HG03558 (cell line): ENCODE measurements around the gene CMBL.

ENCODE experiments used
- ATAC-seq: cut with Tn5 transposase; IDR thresholded peaks from one replicate; pipeline ENCODE4 v1.9.1; 2021; ENCODE audit warnings: moderate number of reproducible peaks; ENCODE audit not compliant: unreplicated experiment; ENCODE audit errors: extremely low read depth

The CMBL gene

DNA sequence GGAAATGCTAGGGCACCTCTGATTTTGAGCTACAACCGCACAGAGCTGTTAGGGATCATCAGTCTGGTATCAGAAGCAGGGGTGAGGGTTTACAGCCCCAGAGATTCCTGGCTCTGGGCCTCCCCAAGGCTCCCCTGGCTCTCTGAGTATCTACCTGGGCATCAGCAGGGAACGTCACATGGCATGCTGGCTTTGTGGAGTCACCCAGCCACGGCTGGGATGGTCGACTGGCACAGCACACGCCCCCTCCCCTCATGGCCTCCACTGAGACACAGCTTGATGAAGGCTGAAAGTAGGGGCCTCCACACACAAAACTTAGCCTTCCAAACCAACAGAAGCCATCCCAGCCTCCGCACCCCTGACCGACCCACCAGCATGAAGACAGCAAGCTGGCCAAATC lies 74.7 kb downstream of the CMBL start:
- no peak for ATAC-seq

DNA sequence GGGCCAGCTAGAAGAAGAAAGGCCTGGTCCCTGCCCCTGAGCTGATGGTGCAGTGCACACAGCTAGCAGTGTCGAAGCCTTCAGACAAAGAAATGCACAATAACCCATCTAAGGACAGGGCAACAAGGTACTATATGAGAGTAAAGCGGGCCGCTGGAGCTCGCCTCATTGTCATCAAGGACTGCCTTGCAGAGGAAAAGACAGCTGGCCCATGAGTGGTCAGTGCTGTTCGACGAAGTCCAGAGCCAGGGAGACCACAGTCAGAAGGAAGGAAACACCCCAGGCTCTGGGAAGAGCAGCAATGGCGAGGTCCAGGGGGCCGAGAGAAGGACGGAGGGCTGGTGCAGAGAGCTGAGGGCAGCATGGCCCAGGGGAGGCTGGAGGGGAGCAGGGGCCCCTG lies 75.3 kb downstream of the CMBL start:
- ATAC-seq, result no peak

DNA sequence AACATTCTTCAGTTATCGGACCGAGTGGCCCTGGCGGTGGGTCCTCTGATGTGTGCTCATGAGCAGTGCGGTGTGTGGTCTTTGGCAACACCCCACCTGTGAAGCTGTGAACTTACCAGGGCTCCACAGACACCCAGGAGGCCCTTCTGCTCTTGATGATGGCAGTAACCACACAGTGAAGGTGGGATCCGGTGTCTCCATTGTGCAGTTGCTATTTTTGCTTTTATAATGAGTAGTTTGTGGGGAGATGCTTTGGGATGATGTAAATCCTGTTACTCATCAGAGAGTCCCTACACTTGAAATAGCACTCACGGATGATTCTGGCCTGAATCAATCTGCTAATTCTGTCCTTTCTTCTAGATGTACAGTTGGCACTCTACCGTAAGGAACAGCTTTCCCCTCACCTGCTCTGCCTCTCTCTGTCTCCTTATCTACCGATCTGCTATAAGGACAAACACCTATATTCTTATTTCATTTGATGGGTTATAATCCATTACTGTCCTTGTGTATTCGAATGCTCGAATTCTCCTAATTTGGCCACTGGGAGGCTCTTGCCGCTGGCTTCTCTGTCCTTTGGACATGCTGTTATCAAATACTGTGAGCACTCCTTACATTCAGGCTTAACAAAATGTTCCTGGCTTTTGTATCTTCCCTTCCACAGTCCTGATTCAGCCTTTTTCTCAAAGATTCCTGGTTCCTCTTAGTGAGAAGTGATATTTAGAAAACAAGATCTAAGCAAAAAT lies 78.2 kb downstream of the CMBL start:
- ATAC-seq, result no peak

DNA sequence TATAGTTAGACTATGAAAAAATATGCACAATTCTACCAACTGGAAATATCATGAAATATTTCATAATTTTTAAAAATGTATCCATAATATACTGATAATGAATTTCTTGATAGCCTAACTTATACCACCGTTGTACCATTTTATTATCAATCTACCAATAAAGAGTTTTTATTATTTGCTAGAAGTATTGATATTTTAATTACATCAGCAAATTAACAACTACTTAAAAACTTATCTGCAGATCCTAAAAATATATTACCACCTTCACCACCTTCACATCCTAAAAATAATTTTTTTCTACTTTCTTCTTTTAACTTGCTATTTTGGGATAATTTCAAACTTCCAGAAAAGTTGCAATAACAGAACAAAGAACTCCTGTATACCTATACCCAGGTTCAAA lies 79.4 kb downstream of the CMBL start:
- no peak for ATAC-seq
